HS-27A (cell line): ENCODE measurements around the gene KCNJ9.

Experiments
- DNase-seq: peaks from one replicate; pipeline ENCODE4 v3.0.0-alpha.2; 2012; ENCODE audit warnings: low read depth, missing footprints

The KCNJ9 gene

GRCh38 chr1:160066829-160067745, 14.3 kb upstream of the KCNJ9 start:
- DNase-seq, result no peak

- no peak for DNase-seq
Measured at GRCh38 chr1:160068225-160068624, 13.1 kb upstream of the KCNJ9 start.

GRCh38 chr1:160069460-160070231, 11.7 kb upstream of the KCNJ9 start, which contains the start of gene KCNJ10:
KCNJ10 (minus strand) TSS chr1:160070160; CDS start chr1:160042532, 27,628 bp downstream.
- DNase-seq, result no peak

- no peak for DNase-seq
Measured at GRCh38 chr1:160070243-160071163, 10.8 kb upstream of the KCNJ9 start.

- no peak for DNase-seq
Measured at GRCh38 chr1:160071289-160071688, 10.0 kb upstream of the KCNJ9 start.

- DNase-seq, result no peak
Measured at GRCh38 chr1:160074865-160075264, 6.5 kb upstream of the KCNJ9 start.

GRCh38 chr1:160075836-160076235, 5.5 kb upstream of the KCNJ9 start:
- no peak for DNase-seq

- DNase-seq, result no peak
Measured at GRCh38 chr1:160076295-160076694, 5.0 kb upstream of the KCNJ9 start.

- no peak for DNase-seq
Measured at GRCh38 chr1:160077486-160077885, 3.9 kb upstream of the KCNJ9 start.

- no peak for DNase-seq
Measured at GRCh38 chr1:160078512-160079195, 2.7 kb upstream of the KCNJ9 start.

- DNase-seq, result no peak
Measured at GRCh38 chr1:160079448-160079847, 1.9 kb upstream of the KCNJ9 start.

- no peak for DNase-seq
Measured at GRCh38 chr1:160080381-160081100, 797 bp upstream of the KCNJ9 start.

GRCh38 chr1:160082487-160082886, 1.1 kb downstream of the KCNJ9 start:
- no peak for DNase-seq

- no peak for DNase-seq
Measured at GRCh38 chr1:160082926-160083325, 1.6 kb downstream of the KCNJ9 start.

- DNase-seq, result no peak
Measured at GRCh38 chr1:160083968-160084770, 2.8 kb downstream of the KCNJ9 start.

GRCh38 chr1:160084771-160085321, 3.5 kb downstream of the KCNJ9 start:
- no peak for DNase-seq

- DNase-seq, result no peak
Measured at GRCh38 chr1:160085686-160086455, 4.5 kb downstream of the KCNJ9 start.

- no peak for DNase-seq
Measured at GRCh38 chr1:160086456-160086892, 5.1 kb downstream of the KCNJ9 start.
